HG02981 (cell line): ENCODE data around the gene DMD.

ENCODE experiments used
- ATAC-seq: cut with Tn5 transposase; IDR thresholded peaks from one replicate; pipeline ENCODE4 v1.9.1; 2021; ENCODE audit warnings: mild to moderate bottlenecking, moderate library complexity; ENCODE audit not compliant: unreplicated experiment

DMD gene

GRCh38 chrX:31319586-31319985 is 1891.8 kb downstream of the DMD start:
- no peak for ATAC-seq

GRCh38 chrX:31318866-31319265 is 1892.5 kb downstream of the DMD start:
- no peak for ATAC-seq

GRCh38 chrX:31316340-31316991 is 1894.9 kb downstream of the DMD start:
- no peak for ATAC-seq

GRCh38 chrX:31314921-31315320 is 1896.4 kb downstream of the DMD start:
- ATAC-seq, result no peak

GRCh38 chrX:31307952-31308351 is 1903.4 kb downstream of the DMD start:
- ATAC-seq, result no peak

- no peak for ATAC-seq
Measured at GRCh38 chrX:31302573-31303075, 1908.7 kb downstream of the DMD start.

GRCh38 chrX:31301941-31302340 is 1909.4 kb downstream of the DMD start:
- no peak for ATAC-seq

GRCh38 chrX:31301203-31301602 is 1910.1 kb downstream of the DMD start:
- ATAC-seq, result no peak

GRCh38 chrX:31298916-31299315 is 1912.4 kb downstream of the DMD start:
- no peak for ATAC-seq

- no peak for ATAC-seq
Measured at GRCh38 chrX:31297881-31298280, 1913.5 kb downstream of the DMD start.

GRCh38 chrX:31294475-31294874 is 1916.9 kb downstream of the DMD start:
- ATAC-seq, result no peak

- ATAC-seq, result no peak
Measured at GRCh38 chrX:31293409-31293808, 1917.9 kb downstream of the DMD start.

GRCh38 chrX:31291131-31291530 is 1920.2 kb downstream of the DMD start:
- no peak for ATAC-seq

- no peak for ATAC-seq
Measured at GRCh38 chrX:31287861-31288260, 1923.5 kb downstream of the DMD start.

- no peak for ATAC-seq
Measured at GRCh38 chrX:31280580-31280979, 1930.8 kb downstream of the DMD start.

- ATAC-seq, result no peak
Measured at GRCh38 chrX:31279359-31279758, 1932.0 kb downstream of the DMD start.

GRCh38 chrX:31272472-31272775 is 1938.9 kb downstream of the DMD start:
- no peak for ATAC-seq

- no peak for ATAC-seq
Measured at GRCh38 chrX:31271615-31272471, 1939.5 kb downstream of the DMD start.

GRCh38 chrX:31269914-31270313 is 1941.4 kb downstream of the DMD start:
- no peak for ATAC-seq

GRCh38 chrX:31268359-31268758 is 1943.0 kb downstream of the DMD start:
- no peak for ATAC-seq

- ATAC-seq, result peak; percentile 82
Measured at GRCh38 chrX:31266203-31267076, 1944.9 kb downstream of the DMD start.
